BJ (cell line): ENCODE results near the gene PHLPP1. TPM values are rescaled to one million over a fixed set of nuclear protein-coding genes. Genes with fewer than 3 reads are reported as not detected.

Experiments
- CTCF ChIA-PET: fragments of 350-600 bp; formaldehyde crosslinking; extraction: SDS; loops from one replicate; lab custom pipeline; 2021; ENCODE audit warnings: antibody characterized with exemption, inconsistent platforms; lab: Yijun Ruan, JAX
- POLR2A ChIA-PET: fragments of 300-600 bp; sonication (Branson Sonifier 250); formaldehyde crosslinking; extraction: SDS; loops from one replicate; lab custom pipeline; 2021; ENCODE audit warnings: antibody characterized with exemption; lab: Charles Lee
- DNase-seq: peaks from one replicate; pipeline ENCODE4 v3.0.0-alpha.2; 2011; ENCODE audit warnings: low read depth
- H3K27me3 ChIP-seq: 2 replicates; pipeline ENCODE4 v1.6.0; 2011; ENCODE audit warnings: low read length; ENCODE audit not compliant: control insufficient read depth, insufficient read depth
- H3K36me3 ChIP-seq: 2 replicates; pipeline ENCODE4 v1.5.1; 2011; ENCODE audit warnings: low read length; ENCODE audit not compliant: control insufficient read depth, insufficient read depth
- H3K4me3 ChIP-seq: 2 replicates; pipeline ENCODE4 v1.5.1; 2011; ENCODE audit warnings: low read depth, mild to moderate bottlenecking, control low read depth, low read length
- CTCF ChIP-seq: IDR thresholded peaks from 2 replicates; pipeline ENCODE4 v1.5.1; 2011; ENCODE audit warnings: low read depth, mild to moderate bottlenecking, control low read depth, inconsistent platforms, low read length, moderate library complexity; ENCODE audit not compliant: insufficient read depth
- polyA plus RNA-seq: library from polyadenylated mRNA; depleted of rRNA; stranded (reverse); fragments of >200 nt; gene quantifications from 2 replicates; pipeline ENCODE4 v1.2.3, GENCODE V29; 2011

PHLPP1 gene
- polyA plus RNA-seq, 1 experiment, result 4.0 TPM

GRCh38 chr18:62999921-63000320 is 284.6 kb downstream of the PHLPP1 start:
- Histone ChIP-seq H3K27me3 (peaks cover 6% of the 10 kb centered on the region), H3K4me3 (no peak overlapping the region), H3K36me3 (no peaks in the 10 kb centered on the region)
- DNase-seq, result no peak
- POLR2A ChIA-PET, result no interaction called here
- CTCF ChIA-PET, result interaction anchor here (0.6 to 1.9 kb wide), 2 partner anchors 17 to 574 kb away, joined by 3 to 7 read pairs; no protein-coding TSS in a partner anchor
- TF ChIP-seq CTCF, result no peak

- ChIA-PET CTCF (interaction anchor here (0.8 to 1.9 kb wide), 2 partner anchors 9 to 18 kb away, joined by 3 to 7 read pairs; no protein-coding TSS in a partner anchor), POLR2A (no interaction called here)
- H3K4me3 ChIP-seq, result no peak overlapping the region
- DNase-seq, result no peak
- no peak for TF ChIP-seq CTCF
- H3K27me3 ChIP-seq, result peaks cover 7% of the 10 kb centered on the region
- H3K36me3 ChIP-seq, result no peaks in the 10 kb centered on the region
Measured at GRCh38 chr18:63000839-63001238, 285.5 kb downstream of the PHLPP1 start.

GRCh38 chr18:63001861-63002260 is 286.5 kb downstream of the PHLPP1 start:
- Histone ChIP-seq H3K4me3 (no peak overlapping the region), H3K36me3 (no peaks in the 10 kb centered on the region), H3K27me3 (peaks cover 3% of the 10 kb centered on the region)
- no peak for TF ChIP-seq CTCF
- ChIA-PET POLR2A (no interaction called here), CTCF (no interaction called here)
- DNase-seq, result no peak

GRCh38 chr18:63002305-63002704 is 287.0 kb downstream of the PHLPP1 start:
- no peak for TF ChIP-seq CTCF
- Histone ChIP-seq H3K4me3 (no peak overlapping the region), H3K36me3 (no peaks in the 10 kb centered on the region), H3K27me3 (peaks cover 3% of the 10 kb centered on the region)
- POLR2A ChIA-PET, result no interaction called here
- CTCF ChIA-PET, result no interaction called here
- no peak for DNase-seq

GRCh38 chr18:63002803-63003445 is 287.6 kb downstream of the PHLPP1 start:
- no peaks in the 10 kb centered on the region for H3K36me3 ChIP-seq
- peaks cover 3% of the 10 kb centered on the region for H3K27me3 ChIP-seq
- no peak overlapping the region for H3K4me3 ChIP-seq
- DNase-seq, result no peak
- no peak for TF ChIP-seq CTCF
- ChIA-PET CTCF (interaction anchor here (1.0 kb wide), 1 partner anchor 12 kb away, joined by 3 read pairs; no protein-coding TSS in a partner anchor), POLR2A (interaction anchor here (0.7 kb wide), 1 partner anchor 21 kb away, joined by 4 read pairs; no protein-coding TSS in a partner anchor)
